IMR-90 (cell line): ENCODE measurements around the gene PRPF6. TPM values are rescaled to one million over a fixed set of nuclear protein-coding genes. Genes with fewer than 3 reads are reported as not detected.

Source experiments
- ATAC-seq: fragments of 200-7000 bp; cut with Tn5 transposase; 2 replicates; pipeline ENCODE4 v1.9.1; 2020; ENCODE audit warnings: low read depth, mild to moderate bottlenecking, moderate library complexity
- BruUV-seq: library from RNA; stranded (reverse); fragments of 400-500 nt; replicated peaks from 2 replicates; lab custom pipeline; 2021; lab: Mats Ljungman, UMichigan
- CTCF ChIA-PET: fragments of 300-600 bp; formaldehyde crosslinking; extraction: SDS; loops from one replicate; lab custom pipeline; 2021; ENCODE audit warnings: antibody characterized with exemption; lab: Yijun Ruan, JAX
- POLR2A ChIA-PET: fragments of 300-600 bp; sonication (Branson Sonifier 250); formaldehyde crosslinking; loops from one replicate; lab custom pipeline; 2022; ENCODE audit warnings: antibody characterized with exemption; ENCODE audit not compliant: unreplicated experiment; lab: Charles Lee
- DNase-seq: peaks from one replicate; pipeline ENCODE4 v3.0.0; 2013
- H2AFZ ChIP-seq: replicated peaks from 2 replicates; pipeline ENCODE3; 2013; ENCODE audit warnings: low read length, mild to moderate bottlenecking; ENCODE audit not compliant: poor library complexity
- H2AK5ac ChIP-seq: 2 replicates; pipeline ENCODE4 v1.6.1; 2013; ENCODE audit warnings: low read depth, low read length, inconsistent platforms
- H2AK9ac ChIP-seq: replicated peaks from 2 replicates; pipeline ENCODE3; 2013; ENCODE audit warnings: mild to moderate bottlenecking, low read depth, low read length, moderate library complexity; ENCODE audit not compliant: poor library complexity
- H2BK120ac ChIP-seq: 2 replicates; pipeline ENCODE4 v1.6.1; 2013; ENCODE audit warnings: low read depth, low read length, inconsistent platforms
- H2BK15ac ChIP-seq: 3 replicates; pipeline ENCODE4 v1.6.1; 2013; ENCODE audit warnings: low read depth, low read length, inconsistent platforms
- H2BK20ac ChIP-seq: 2 replicates; pipeline ENCODE4 v1.6.1; 2013; ENCODE audit warnings: low read depth, mild to moderate bottlenecking, inconsistent platforms, low read length, moderate library complexity
- H2BK5ac ChIP-seq: 2 replicates; pipeline ENCODE4 v1.6.1; 2013; ENCODE audit warnings: mild to moderate bottlenecking, low read depth, low read length, inconsistent platforms; ENCODE audit not compliant: poor library complexity, severe bottlenecking
- H3K14ac ChIP-seq: replicated peaks from 2 replicates; pipeline ENCODE4 v1.6.1; 2013; ENCODE audit warnings: low read depth, low read length, inconsistent platforms
- H3K18ac ChIP-seq: 2 replicates; pipeline ENCODE4 v1.6.1; 2013; ENCODE audit warnings: low read depth, low read length, control low read depth
- H3K23ac ChIP-seq: 2 replicates; pipeline ENCODE4 v1.6.1; 2013; ENCODE audit warnings: low read depth, low read length, inconsistent platforms
- H3K27ac ChIP-seq: 2 replicates; pipeline ENCODE4 v1.5.1; 2013; ENCODE audit warnings: mild to moderate bottlenecking, control low read depth, low read length; ENCODE audit not compliant: insufficient read depth
- H3K27me3 ChIP-seq: 2 replicates; pipeline ENCODE4 v1.6.1; 2013; ENCODE audit warnings: low read length; ENCODE audit not compliant: control insufficient read depth, insufficient read depth
- H3K36me3 ChIP-seq: 2 replicates; pipeline ENCODE4 v1.6.1; 2013; ENCODE audit warnings: low read length, mixed read lengths; ENCODE audit not compliant: control insufficient read depth, insufficient read depth
- H3K4ac ChIP-seq: 2 replicates; pipeline ENCODE4 v1.6.1; 2013; ENCODE audit warnings: low read depth, low read length, inconsistent platforms
- H3K4me1 ChIP-seq: 2 replicates; pipeline ENCODE4 v1.6.1; 2013; ENCODE audit warnings: low read length, mixed read lengths; ENCODE audit not compliant: control insufficient read depth, insufficient read depth
- H3K4me2 ChIP-seq: 2 replicates; pipeline ENCODE4 v1.6.1; 2013; ENCODE audit warnings: low read depth, mild to moderate bottlenecking, control low read depth, low read length, moderate library complexity
- H3K4me3 ChIP-seq: 2 replicates; pipeline ENCODE4 v1.5.1; 2013; ENCODE audit warnings: low read depth, mild to moderate bottlenecking, control low read depth, low read length, moderate library complexity; ENCODE audit not compliant: insufficient read depth
- H3K56ac ChIP-seq: 2 replicates; pipeline ENCODE4 v1.6.1; 2013; ENCODE audit warnings: low read length, inconsistent platforms; ENCODE audit not compliant: insufficient read depth; ENCODE audit errors: extremely low read depth
- H3K79me1 ChIP-seq, 2 experiments: 2 replicates each; pipeline ENCODE4 v1.6.1; 2013; ENCODE audit warnings: low read length in 2 of 2, inconsistent platforms in 1 of 2, low read depth in 1 of 2
- H3K9ac ChIP-seq: 2 replicates; pipeline ENCODE4 v1.6.1; 2013; ENCODE audit warnings: low read depth, low read length, control low read depth
- H3K9me1 ChIP-seq: 2 replicates; pipeline ENCODE4 v1.6.1; 2013; ENCODE audit warnings: low read length, inconsistent platforms; ENCODE audit not compliant: insufficient read depth
- H3K9me3 ChIP-seq: 2 replicates; pipeline ENCODE4 v1.6.1; 2013; ENCODE audit warnings: low read length; ENCODE audit not compliant: control insufficient read depth, insufficient read depth
- H4K20me1 ChIP-seq: 2 replicates; pipeline ENCODE4 v1.6.1; 2013; ENCODE audit warnings: low read length, inconsistent platforms; ENCODE audit not compliant: insufficient read depth
- H4K5ac ChIP-seq: 2 replicates; pipeline ENCODE4 v1.6.1; 2013; ENCODE audit warnings: mild to moderate bottlenecking, low read depth, low read length, control low read depth
- H4K8ac ChIP-seq, 2 experiments: 2 replicates each; pipeline ENCODE4 v1.6.1; 2013; ENCODE audit warnings: low read depth in 2 of 2, low read length in 2 of 2, control low read depth in 1 of 2, inconsistent platforms in 1 of 2
- H4K91ac ChIP-seq: 2 replicates; pipeline ENCODE4 v1.6.1; 2013; ENCODE audit warnings: low read depth, low read length, inconsistent platforms; ENCODE audit not compliant: insufficient read depth
- CHD1 ChIP-seq: IDR thresholded peaks from 2 replicates; pipeline ENCODE4 v1.6.1; 2012; ENCODE audit warnings: low read depth, low read length, improper control_type of control experiment
- POLR2A ChIP-seq: IDR thresholded peaks from 2 replicates; pipeline ENCODE4 v1.6.1; 2012; ENCODE audit warnings: mild to moderate bottlenecking, low read depth, low read length
- WGBS, 2 experiments: methylation state at CpG; one replicate each; pipeline versions ENCODE4 v1.1.5 to v1.1.7; 2013; ENCODE audit warnings: missing lambda C conversion rate in 2 of 2; ENCODE audit not compliant: insufficient read length in 1 of 2; ENCODE audit errors: extremely low coverage in 2 of 2; 5-methylcytosine and 5-hydroxymethylcytosine counted together
- dilution Hi-C: fragments of 300-500 bp; cut with HindIII; formaldehyde crosslinking; loops from one replicate; pipeline ENCODE4 v1.14.3; 2018; ENCODE audit warnings: low sequenced_read_pairs; ENCODE audit not compliant: unreplicated experiment
- in situ Hi-C: fragments of 300-500 bp; cut with MboI; formaldehyde crosslinking; loops from 3 replicates; pipeline ENCODE4 v1.14.3; 2019; ENCODE audit warnings: low sequenced_read_pairs, inconsistent platforms, mixed read lengths
- intact Hi-C: fragments of 100-400 bp; cut with micrococcal nuclease; formaldehyde crosslinking; loops from 2 replicates; pipeline ENCODE4 v1.10.0; 2022
- polyA plus RNA-seq, 3 experiments: library from polyadenylated mRNA; depleted of rRNA; stranded (reverse); fragments of >200 nt; gene quantifications; 2 replicates each; pipeline ENCODE4 v1.2.3, GENCODE V29; 2012; ENCODE audit warnings: low replicate concordance in 1 of 3
- total RNA-seq: library from RNA; depleted of rRNA; stranded (reverse); fragments of >200 nt; gene quantifications from 2 replicates; pipeline ENCODE4 v1.2.3, GENCODE V29; 2012
- TF ChIP-seq, protein P1 (sequence below): conservative IDR thresholded peaks from 2 replicates; pipeline ENCODE4 v1.5.1; 2012; ENCODE audit warnings: mild to moderate bottlenecking, low read depth, low read length, improper control_type of control experiment

The PRPF6 gene
- total and polyA plus RNA-seq, 2 of the 4 experiments (the other 2 are of a cell fraction), result 43.5 to 71.3 TPM

DNA sequence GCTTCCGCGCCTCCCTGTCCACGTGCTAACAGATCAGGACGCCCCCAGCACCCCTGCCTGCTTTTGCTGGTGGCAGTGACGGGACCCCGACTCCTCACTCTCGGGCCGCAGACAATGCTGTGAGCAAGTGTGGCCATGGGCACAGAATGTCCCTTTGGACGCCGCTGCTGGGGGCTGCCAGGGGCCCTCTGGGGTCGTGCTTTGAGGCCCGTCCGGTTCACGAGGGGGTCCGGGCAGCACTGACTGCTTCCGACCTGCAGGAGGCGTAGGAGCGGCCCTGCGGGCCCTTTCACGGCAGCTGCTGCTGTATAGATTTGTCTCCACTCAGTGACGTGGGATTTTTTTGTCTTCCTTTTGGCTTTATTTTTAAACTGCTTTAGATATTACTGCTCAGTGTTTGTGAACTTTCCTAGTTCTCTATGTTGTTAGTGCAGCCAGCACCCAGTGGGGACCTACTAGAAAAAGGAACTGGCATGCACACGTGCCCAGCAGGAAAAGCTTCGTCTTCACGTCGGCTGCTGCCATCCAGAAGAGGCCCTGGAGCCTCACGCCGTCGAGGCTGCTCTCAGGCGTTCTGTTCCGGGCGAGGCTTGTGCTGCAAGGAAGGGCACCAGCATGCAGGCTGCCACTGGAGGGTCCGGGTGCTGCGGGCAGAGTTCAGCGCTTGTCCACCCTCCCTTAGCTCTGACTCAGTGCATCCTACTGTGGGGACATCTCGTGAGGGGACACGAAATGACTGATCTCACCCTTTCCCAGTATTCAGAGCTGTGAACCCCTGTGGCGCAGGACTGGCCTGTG lies 46.5 kb upstream of the PRPF6 start:
- Histone ChIP-seq H3K23ac (no peak overlapping the region), H4K8ac (no peak overlapping the region), H2BK15ac (no peak overlapping the region), H2AK9ac (no peak overlapping the region), H2BK120ac (no peak overlapping the region), H4K5ac (no peak overlapping the region), H3K36me3 (peaks cover 60% of the 10 kb centered on the region), H3K9ac (no peak overlapping the region), H3K4me3 (no peak overlapping the region), H3K9me3 (no peaks in the 10 kb centered on the region), H3K4ac (no peak overlapping the region), H3K18ac (no peak overlapping the region), H3K9me1 (peaks cover 12% of the 10 kb centered on the region; the same call in 1 of the 2 replicates), H3K14ac (no peak overlapping the region), H3K56ac (no peak overlapping the region), H2BK5ac (no peak overlapping the region), H2BK20ac (no peak overlapping the region), H3K27me3 (no peaks in the 10 kb centered on the region), H3K4me2 (no peak overlapping the region), H4K20me1 (peaks cover 50% of the 10 kb centered on the region), H4K91ac (no peak overlapping the region), H3K79me1 (peaks cover 34 to 48% of the 10 kb centered on the region in 2 experiments), H2AK5ac (no peak overlapping the region), H3K4me1 (no peaks in the 10 kb centered on the region), H3K27ac (no peak overlapping the region), H2AFZ (no peak overlapping the region)
- ATAC-seq, result 0 out of 2 replicates have a peak, but pooled peaks have one; percentile 16
- 78% methylated on average over 22 of the region's 37 CpGs; no CpG with 5 or more reads in 1 of the 2 experiments for WGBS, 2 experiments
- no TSS peak for BruUV-seq
- dilution Hi-C loops, result no loop called here
- CTCF ChIA-PET, result no interaction called here
- DNase-seq, result no peak
- intact Hi-C loops, result no loop called here
- in situ Hi-C loops, result no loop called here
- TF ChIP-seq CHD1 (no peak), POLR2A (no peak)
- TF ChIP-seq, protein P1, sequence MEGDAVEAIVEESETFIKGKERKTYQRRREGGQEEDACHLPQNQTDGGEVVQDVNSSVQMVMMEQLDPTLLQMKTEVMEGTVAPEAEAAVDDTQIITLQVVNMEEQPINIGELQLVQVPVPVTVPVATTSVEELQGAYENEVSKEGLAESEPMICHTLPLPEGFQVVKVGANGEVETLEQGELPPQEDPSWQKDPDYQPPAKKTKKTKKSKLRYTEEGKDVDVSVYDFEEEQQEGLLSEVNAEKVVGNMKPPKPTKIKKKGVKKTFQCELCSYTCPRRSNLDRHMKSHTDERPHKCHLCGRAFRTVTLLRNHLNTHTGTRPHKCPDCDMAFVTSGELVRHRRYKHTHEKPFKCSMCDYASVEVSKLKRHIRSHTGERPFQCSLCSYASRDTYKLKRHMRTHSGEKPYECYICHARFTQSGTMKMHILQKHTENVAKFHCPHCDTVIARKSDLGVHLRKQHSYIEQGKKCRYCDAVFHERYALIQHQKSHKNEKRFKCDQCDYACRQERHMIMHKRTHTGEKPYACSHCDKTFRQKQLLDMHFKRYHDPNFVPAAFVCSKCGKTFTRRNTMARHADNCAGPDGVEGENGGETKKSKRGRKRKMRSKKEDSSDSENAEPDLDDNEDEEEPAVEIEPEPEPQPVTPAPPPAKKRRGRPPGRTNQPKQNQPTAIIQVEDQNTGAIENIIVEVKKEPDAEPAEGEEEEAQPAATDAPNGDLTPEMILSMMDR, result 0 out of 2 replicates have a peak, but pooled peaks have one; percentile 27
- POLR2A ChIA-PET, result interaction anchor here (0.6 kb wide), 1 partner anchor 13 kb away, joined by 7 read pairs; no protein-coding TSS in a partner anchor
